HepG2 (cell line): ENCODE results near the gene TRMT112. TPM values are rescaled to one million over a fixed set of nuclear protein-coding genes. Genes with fewer than 3 reads are reported as not detected.

ENCODE experiments used
- ATF3 ChIP-seq: sonication (generic); formaldehyde crosslinking; IDR thresholded peaks from 2 replicates; pipeline ENCODE4 v1.4.0; 2020; ENCODE audit warnings: missing genetic modification reagents
- BCL3 ChIP-seq: sonication (generic); formaldehyde crosslinking; IDR thresholded peaks from 2 replicates; pipeline ENCODE4 v1.5.1; 2020; ENCODE audit warnings: mild to moderate bottlenecking, missing genetic modification reagents, moderate library complexity
- CCDC6 ChIP-seq: sonication (generic); formaldehyde crosslinking; IDR thresholded peaks from 2 replicates; pipeline ENCODE4 v1.8.1; 2022; ENCODE audit warnings: mild to moderate bottlenecking, missing genetic modification reagents, moderate library complexity
- HNRNPH1 ChIP-seq: fragments of 200-400 bp; formaldehyde crosslinking; optimal IDR thresholded peaks from 2 replicates; pipeline ENCODE3; 2017; ENCODE audit warnings: mild to moderate bottlenecking, low read depth, low read length
- MAZ ChIP-seq, 2 experiments: sonication (generic) in 1 of 2; formaldehyde crosslinking in 1 of 2; IDR thresholded peaks; 2 replicates each; pipeline versions ENCODE4 v1.5.0 to v1.6.1; 2012 to 2020; ENCODE audit warnings: low read depth in 2 of 2, mild to moderate bottlenecking in 2 of 2, borderline replicate concordance in 1 of 2, improper control_type of control experiment in 1 of 2, low read length in 1 of 2, missing genetic modification reagents in 1 of 2, moderate library complexity in 1 of 2
- PCBP1 ChIP-seq: fragments of 200-400 bp; formaldehyde crosslinking; IDR thresholded peaks from 2 replicates; pipeline ENCODE4 v1.6.1; 2017; ENCODE audit warnings: mild to moderate bottlenecking, low read depth, low read length, borderline replicate concordance
- PREB ChIP-seq: sonication (generic); formaldehyde crosslinking; IDR thresholded peaks from 2 replicates; pipeline ENCODE4 v1.4.0; 2020; ENCODE audit warnings: missing genetic modification reagents
- ZNF10 ChIP-seq: sonication (generic); formaldehyde crosslinking; IDR thresholded peaks from 2 replicates; pipeline ENCODE4 v1.4.0; 2020; ENCODE audit warnings: mild to moderate bottlenecking, low read depth, missing genetic modification reagents, borderline replicate concordance
- ZNF160 ChIP-seq: sonication (generic); formaldehyde crosslinking; IDR thresholded peaks from 2 replicates; pipeline ENCODE4 v1.8.0; 2022; ENCODE audit warnings: mild to moderate bottlenecking, inconsistent platforms, missing genetic modification reagents
- ZNF263 ChIP-seq: sonication (generic); formaldehyde crosslinking; IDR thresholded peaks from 2 replicates; pipeline ENCODE4 v1.4.0; 2020; ENCODE audit warnings: missing genetic modification reagents
- ZNF607 ChIP-seq: sonication (generic); formaldehyde crosslinking; IDR thresholded peaks from 2 replicates; pipeline ENCODE4 v1.5.1; 2020; ENCODE audit warnings: missing genetic modification reagents, mild to moderate bottlenecking, borderline replicate concordance
- ZNF619 ChIP-seq: sonication (generic); formaldehyde crosslinking; IDR thresholded peaks from 2 replicates; pipeline ENCODE4 v1.4.0; 2020; ENCODE audit warnings: mild to moderate bottlenecking, missing genetic modification reagents
- ZSCAN12 ChIP-seq: sonication (generic); formaldehyde crosslinking; IDR thresholded peaks from 2 replicates; pipeline ENCODE4 v1.9.0; 2021; ENCODE audit warnings: mild to moderate bottlenecking, missing genetic modification reagents
- polyA plus RNA-seq, 8 experiments: library from polyadenylated mRNA; depleted of rRNA in 3 of 8; stranded (reverse) in 7 of 8; unstranded in 1 of 8; fragments of >200 nt; fragmentation: Illumina TruSeq in 4 of 8; extraction: Trizol in 4 of 8; gene quantifications; 2 replicates each; pipeline versions ENCODE4 v1.2.1 to v1.2.3, GENCODE V29; 2011 to 2016; ENCODE audit warnings: low read depth in 4 of 8, missing spikeins in 1 of 8, mixed read lengths in 1 of 8; ENCODE audit not compliant: insufficient read depth in 1 of 8
- total RNA-seq, 5 experiments: library from RNA; depleted of rRNA; stranded (reverse); fragments of >200 nt; fragmentation: Illumina TruSeq; extraction: Trizol; gene quantifications; 2 replicates each; pipeline ENCODE4 v1.2.3, GENCODE V29; 2016; ENCODE audit warnings: low read depth in 1 of 5
- TF ChIP-seq, protein P1 (sequence below): sonication (generic); formaldehyde crosslinking; IDR thresholded peaks from one replicate; pipeline ENCODE4 v1.5.1; 2020; ENCODE audit warnings: mild to moderate bottlenecking, missing genetic modification reagents; ENCODE audit errors: not compliant biosample characterization
- TF ChIP-seq, protein P2 (sequence below): sonication (generic); formaldehyde crosslinking; IDR thresholded peaks from 2 replicates; pipeline ENCODE4 v1.9.0; 2022; ENCODE audit warnings: low read depth, missing genetic modification reagents

The TRMT112 gene
- total and polyA plus RNA-seq, 2 of the 13 experiments (the other 11 are each of a cell fraction or from before 2014, with no cell fraction given) = 186 to 409 TPM

- TF ChIP-seq ATF3 (no peak), ZSCAN12 (CRISPR knock-in tag) (no peak), CCDC6 (CRISPR knock-in tag) (peak; percentile 44; the same call in 1 of the 2 replicates), ZNF619 (CRISPR knock-in tag) (no peak), ZNF607 (peak; percentile 55; the same call in 1 of the 2 replicates), MAZ (IDR thresholded peaks at IDR 0.05; ENCODE audit: borderline replicate concordance, low read depth, low read length) (peak; percentile 51; the same call in 1 of the 2 replicates), MAZ (CRISPR knock-in tag; IDR thresholded peaks at IDR 0.05; ENCODE audit: low read depth) (no peak; the same call in 1 of the 2 replicates), ZNF10 (no peak), BCL3 (0 out of 2 replicates have a peak, but pooled peaks have one; percentile 6), ZNF160 (no peak), HNRNPH1 (no peak), ZNF263 (CRISPR knock-in tag) (peak; percentile 36; the same call in 1 of the 2 replicates), PREB (no peak), PCBP1 (peak; percentile 56; the same call in 1 of the 2 replicates)
- TF ChIP-seq, protein P1, sequence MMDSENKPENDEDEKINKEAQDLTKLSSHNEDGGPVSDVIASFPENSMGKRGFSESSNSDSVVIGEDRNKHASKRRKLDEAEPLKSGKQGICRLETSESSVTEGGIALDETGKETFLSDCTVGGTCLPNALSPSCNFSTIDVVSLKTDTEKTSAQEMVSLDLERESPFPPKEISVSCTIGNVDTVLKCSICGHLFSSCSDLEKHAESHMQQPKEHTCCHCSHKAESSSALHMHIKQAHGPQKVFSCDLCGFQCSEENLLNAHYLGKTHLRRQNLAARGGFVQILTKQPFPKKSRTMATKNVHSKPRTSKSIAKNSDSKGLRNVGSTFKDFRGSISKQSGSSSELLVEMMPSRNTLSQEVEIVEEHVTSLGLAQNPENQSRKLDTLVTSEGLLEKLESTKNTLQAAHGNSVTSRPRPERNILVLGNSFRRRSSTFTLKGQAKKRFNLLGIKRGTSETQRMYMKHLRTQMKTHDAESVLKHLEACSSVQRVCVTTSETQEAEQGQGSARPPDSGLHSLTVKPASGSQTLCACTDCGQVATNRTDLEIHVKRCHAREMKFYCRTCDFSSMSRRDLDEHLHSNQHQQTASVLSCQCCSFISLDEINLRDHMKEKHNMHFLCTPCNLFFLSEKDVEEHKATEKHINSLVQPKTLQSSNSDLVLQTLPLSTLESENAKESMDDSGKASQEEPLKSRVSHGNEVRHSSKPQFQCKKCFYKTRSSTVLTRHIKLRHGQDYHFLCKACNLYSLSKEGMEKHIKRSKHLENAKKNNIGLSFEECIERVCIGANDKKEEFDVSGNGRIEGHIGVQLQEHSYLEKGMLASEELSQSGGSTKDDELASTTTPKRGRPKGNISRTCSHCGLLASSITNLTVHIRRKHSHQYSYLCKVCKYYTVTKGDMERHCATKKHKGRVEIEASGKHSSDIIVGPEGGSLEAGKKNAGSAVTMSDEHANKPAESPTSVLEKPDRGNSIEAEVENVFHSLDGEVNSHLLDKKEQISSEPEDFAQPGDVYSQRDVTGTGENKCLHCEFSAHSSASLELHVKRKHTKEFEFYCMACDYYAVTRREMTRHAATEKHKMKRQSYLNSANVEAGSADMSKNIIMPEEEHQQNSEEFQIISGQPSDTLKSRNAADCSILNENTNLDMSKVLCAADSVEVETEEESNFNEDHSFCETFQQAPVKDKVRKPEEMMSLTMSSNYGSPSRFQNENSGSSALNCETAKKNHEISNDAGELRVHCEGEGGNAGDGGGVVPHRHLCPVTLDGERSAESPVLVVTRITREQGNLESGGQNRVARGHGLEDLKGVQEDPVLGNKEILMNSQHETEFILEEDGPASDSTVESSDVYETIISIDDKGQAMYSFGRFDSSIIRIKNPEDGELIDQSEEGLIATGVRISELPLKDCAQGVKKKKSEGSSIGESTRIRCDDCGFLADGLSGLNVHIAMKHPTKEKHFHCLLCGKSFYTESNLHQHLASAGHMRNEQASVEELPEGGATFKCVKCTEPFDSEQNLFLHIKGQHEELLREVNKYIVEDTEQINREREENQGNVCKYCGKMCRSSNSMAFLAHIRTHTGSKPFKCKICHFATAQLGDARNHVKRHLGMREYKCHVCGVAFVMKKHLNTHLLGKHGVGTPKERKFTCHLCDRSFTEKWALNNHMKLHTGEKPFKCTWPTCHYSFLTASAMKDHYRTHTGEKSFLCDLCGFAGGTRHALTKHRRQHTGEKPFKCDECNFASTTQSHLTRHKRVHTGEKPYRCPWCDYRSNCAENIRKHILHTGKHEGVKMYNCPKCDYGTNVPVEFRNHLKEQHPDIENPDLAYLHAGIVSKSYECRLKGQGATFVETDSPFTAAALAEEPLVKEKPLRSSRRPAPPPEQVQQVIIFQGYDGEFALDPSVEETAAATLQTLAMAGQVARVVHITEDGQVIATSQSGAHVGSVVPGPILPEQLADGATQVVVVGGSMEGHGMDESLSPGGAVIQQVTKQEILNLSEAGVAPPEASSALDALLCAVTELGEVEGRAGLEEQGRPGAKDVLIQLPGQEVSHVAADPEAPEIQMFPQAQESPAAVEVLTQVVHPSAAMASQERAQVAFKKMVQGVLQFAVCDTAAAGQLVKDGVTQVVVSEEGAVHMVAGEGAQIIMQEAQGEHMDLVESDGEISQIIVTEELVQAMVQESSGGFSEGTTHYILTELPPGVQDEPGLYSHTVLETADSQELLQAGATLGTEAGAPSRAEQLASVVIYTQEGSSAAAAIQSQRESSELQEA (CRISPR knock-in tag) = peak; percentile 54
- TF ChIP-seq, protein P2, sequence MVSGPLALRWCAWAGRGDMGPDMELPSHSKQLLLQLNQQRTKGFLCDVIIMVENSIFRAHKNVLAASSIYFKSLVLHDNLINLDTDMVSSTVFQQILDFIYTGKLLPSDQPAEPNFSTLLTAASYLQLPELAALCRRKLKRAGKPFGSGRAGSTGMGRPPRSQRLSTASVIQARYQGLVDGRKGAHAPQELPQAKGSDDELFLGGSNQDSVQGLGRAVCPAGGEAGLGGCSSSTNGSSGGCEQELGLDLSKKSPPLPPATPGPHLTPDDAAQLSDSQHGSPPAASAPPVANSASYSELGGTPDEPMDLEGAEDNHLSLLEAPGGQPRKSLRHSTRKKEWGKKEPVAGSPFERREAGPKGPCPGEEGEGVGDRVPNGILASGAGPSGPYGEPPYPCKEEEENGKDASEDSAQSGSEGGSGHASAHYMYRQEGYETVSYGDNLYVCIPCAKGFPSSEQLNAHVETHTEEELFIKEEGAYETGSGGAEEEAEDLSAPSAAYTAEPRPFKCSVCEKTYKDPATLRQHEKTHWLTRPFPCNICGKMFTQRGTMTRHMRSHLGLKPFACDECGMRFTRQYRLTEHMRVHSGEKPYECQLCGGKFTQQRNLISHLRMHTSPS = 0 out of 2 replicates have a peak, but pooled peaks have one; percentile 21
Observed at GRCh38 chr11:64268893-64269539, 48.3 kb downstream of the TRMT112 start (continued).
